Measurements from ENCODE around the gene AMIGO1.

Gene AMIGO1, protein sequence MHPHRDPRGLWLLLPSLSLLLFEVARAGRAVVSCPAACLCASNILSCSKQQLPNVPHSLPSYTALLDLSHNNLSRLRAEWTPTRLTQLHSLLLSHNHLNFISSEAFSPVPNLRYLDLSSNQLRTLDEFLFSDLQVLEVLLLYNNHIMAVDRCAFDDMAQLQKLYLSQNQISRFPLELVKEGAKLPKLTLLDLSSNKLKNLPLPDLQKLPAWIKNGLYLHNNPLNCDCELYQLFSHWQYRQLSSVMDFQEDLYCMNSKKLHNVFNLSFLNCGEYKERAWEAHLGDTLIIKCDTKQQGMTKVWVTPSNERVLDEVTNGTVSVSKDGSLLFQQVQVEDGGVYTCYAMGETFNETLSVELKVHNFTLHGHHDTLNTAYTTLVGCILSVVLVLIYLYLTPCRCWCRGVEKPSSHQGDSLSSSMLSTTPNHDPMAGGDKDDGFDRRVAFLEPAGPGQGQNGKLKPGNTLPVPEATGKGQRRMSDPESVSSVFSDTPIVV

DNA sequence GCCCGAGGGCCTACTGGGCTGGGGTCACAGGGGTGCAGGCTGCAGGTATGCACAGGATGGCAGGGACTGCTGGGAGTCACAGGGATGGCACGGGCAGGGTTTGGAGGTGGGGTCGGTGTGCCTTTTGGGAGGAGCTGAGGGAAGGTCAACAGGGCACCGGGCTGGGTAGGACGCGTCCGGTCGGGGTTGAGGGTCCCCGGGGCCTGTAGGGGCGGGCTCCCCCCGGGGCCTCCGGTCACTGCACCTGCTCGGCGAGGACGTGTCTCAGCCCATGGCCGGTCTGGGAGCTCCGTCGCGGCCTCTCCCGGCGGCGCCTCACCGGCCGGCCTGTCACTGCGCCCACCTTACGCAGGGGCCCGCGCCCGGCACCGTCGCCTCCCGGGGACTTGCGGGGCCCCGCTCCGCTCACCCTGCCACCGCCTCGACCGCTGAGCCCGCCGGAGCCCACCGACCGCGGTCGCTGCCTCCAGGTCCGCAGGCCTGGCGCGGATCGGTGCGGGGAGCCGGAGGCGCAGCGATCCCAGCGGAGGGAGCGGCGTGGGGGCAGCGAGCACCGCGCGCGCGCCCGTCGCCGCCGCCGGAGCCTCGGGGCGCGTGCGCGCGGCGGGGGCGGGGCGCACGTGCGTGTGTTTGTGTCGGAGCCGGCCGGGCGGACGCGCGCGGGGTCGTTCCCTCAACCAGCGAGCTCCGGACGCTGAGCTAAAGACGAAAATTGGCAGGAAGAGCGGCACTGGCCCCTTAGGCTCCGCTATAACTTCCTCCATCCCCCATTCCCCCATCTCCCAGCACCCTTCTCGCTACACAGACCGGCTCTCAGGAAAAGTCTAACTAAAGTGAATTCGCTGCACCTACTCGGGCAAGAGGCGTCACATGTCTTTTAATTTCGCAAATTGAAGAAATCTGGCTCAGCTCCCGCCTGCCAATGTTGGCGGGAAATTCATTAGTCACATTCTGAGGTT, at the start of gene AMIGO1:
Gene AMIGO1, minus strand, starts transcription at position 552 of the 959 bp plus-strand sequence. CDS start 815 bp downstream, outside the sequence.
- Histone ChIP-seq H3K4me2 (ENCODE audit: low read length) (peak within 1 kb of the TSS; percentile 77), H3K9me3 (ENCODE audit: control insufficient read depth, insufficient read depth, low read length) (no peaks in the 10 kb centered on the region), H3F3A (ENCODE audit: control insufficient read depth, insufficient read depth) (no peaks in the 10 kb centered on the region), H3K4me1 (ENCODE audit: control insufficient read depth, low read length) (peaks cover 6% of the 10 kb centered on the region), H3K36me3 (ENCODE audit: control insufficient read depth, low read length) (no peaks in the 10 kb centered on the region), H3K27me3 (ENCODE audit: control insufficient read depth, low read length) (peaks cover 34% of the 10 kb centered on the region), H3K9me2 (replicated peaks; ENCODE audit: control insufficient read depth, low read length) (no peaks in the 10 kb centered on the region), H3K27ac (ENCODE audit: low read depth, low read length) (no peak within 1 kb of the TSS), H3K4me3 (ENCODE audit: low read length) (peak within 1 kb of the TSS; percentile 72), H4K20me1 (ENCODE audit: control insufficient read depth, insufficient read depth, low read depth, low read length) (no peaks in the 10 kb centered on the region), H3K79me2 (ENCODE audit: control insufficient read depth, low read length) (no peaks in the 10 kb centered on the region)
- TF ChIP-seq EZH2phosphoT487 (IDR thresholded peaks at IDR 0.05; ENCODE audit: borderline replicate concordance, low read length) = no peak
- TF ChIP-seq, protein P1, sequence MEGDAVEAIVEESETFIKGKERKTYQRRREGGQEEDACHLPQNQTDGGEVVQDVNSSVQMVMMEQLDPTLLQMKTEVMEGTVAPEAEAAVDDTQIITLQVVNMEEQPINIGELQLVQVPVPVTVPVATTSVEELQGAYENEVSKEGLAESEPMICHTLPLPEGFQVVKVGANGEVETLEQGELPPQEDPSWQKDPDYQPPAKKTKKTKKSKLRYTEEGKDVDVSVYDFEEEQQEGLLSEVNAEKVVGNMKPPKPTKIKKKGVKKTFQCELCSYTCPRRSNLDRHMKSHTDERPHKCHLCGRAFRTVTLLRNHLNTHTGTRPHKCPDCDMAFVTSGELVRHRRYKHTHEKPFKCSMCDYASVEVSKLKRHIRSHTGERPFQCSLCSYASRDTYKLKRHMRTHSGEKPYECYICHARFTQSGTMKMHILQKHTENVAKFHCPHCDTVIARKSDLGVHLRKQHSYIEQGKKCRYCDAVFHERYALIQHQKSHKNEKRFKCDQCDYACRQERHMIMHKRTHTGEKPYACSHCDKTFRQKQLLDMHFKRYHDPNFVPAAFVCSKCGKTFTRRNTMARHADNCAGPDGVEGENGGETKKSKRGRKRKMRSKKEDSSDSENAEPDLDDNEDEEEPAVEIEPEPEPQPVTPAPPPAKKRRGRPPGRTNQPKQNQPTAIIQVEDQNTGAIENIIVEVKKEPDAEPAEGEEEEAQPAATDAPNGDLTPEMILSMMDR (IDR thresholded peaks at IDR 0.05; ENCODE audit: low read depth, low read length, poor library complexity, severe bottlenecking) = no peak

DNA sequence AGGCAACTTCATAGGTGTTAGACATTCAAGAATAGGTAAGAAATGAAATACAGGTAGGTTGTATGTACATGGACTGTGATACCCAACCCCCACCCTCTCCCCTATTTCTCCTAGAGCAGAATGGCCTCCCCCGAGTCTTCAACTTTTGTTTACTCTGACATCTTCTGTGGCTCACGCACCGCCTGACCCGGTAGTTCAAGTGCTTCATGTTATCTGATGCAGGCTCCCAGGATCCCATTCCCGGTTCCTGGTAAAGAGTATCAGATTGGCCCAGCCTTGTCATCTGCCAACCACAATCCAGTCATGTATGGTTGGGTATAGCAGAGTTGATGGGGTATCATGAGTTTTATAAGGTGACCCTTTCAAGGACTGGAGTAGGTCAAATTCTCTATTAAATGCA, 48.0 kb upstream of the AMIGO1 start:
- Histone ChIP-seq H3K27me3 (ENCODE audit: control insufficient read depth, low read length) (no peaks in the 10 kb centered on the region), H3F3A (ENCODE audit: control insufficient read depth, insufficient read depth) (peaks cover 3% of the 10 kb centered on the region; the same call in 1 of the 2 replicates), H3K27ac (ENCODE audit: low read depth, low read length) (no peak overlapping the region), H4K20me1 (ENCODE audit: control insufficient read depth, insufficient read depth, low read depth, low read length) (peaks cover 16% of the 10 kb centered on the region; the same call in 1 of the 2 replicates), H3K9me3 (ENCODE audit: control insufficient read depth, insufficient read depth, low read length) (no peaks in the 10 kb centered on the region), H3K36me3 (ENCODE audit: control insufficient read depth, low read length) (0 out of 2 replicates have a peak, but pooled peaks cover 6% of the 10 kb centered on the region), H3K9me2 (replicated peaks; ENCODE audit: control insufficient read depth, low read length) (no peaks in the 10 kb centered on the region), H3K4me1 (ENCODE audit: control insufficient read depth, low read length) (peaks cover 16% of the 10 kb centered on the region), H3K79me2 (ENCODE audit: control insufficient read depth, low read length) (peaks cover 100% of the 10 kb centered on the region), H3K4me3 (ENCODE audit: low read length) (no peak overlapping the region), H3K4me2 (ENCODE audit: low read length) (no peak overlapping the region)
- TF ChIP-seq, protein P1 (IDR thresholded peaks at IDR 0.05; ENCODE audit: low read depth, low read length, poor library complexity, severe bottlenecking) = no peak
- TF ChIP-seq EZH2phosphoT487 (IDR thresholded peaks at IDR 0.05; ENCODE audit: borderline replicate concordance, low read length) = no peak

DNA sequence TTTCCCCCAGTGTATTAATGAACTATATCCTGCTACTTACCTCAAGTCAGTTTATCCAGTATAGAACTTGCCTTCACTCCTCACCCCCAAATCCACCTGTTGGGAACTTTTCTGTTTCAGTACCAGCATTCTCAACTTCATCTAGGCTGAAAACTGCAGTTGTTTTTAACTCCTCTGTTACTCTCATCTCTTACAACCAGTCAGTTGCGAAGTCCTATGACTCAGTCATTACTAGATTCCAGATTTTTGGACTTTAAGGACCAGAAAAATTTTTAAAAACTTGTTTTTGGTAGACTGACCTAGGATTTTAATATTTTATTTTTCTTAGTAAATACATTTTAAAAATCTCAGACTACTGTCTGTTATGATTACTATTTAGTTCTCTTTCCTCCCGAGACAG, 47.0 kb upstream of the AMIGO1 start:
- peaks cover 100% of the 10 kb centered on the region for H3K79me2 ChIP-seq (ENCODE audit: control insufficient read depth, low read length)

More for the DNA sequence above, 47.0 kb upstream of the AMIGO1 start:
- no peak for TF ChIP-seq EZH2phosphoT487 (IDR thresholded peaks at IDR 0.05; ENCODE audit: borderline replicate concordance, low read length)
- Histone ChIP-seq H3K36me3 (ENCODE audit: control insufficient read depth, low read length) (peaks cover 8% of the 10 kb centered on the region; the same call in 1 of the 2 replicates), H3K4me3 (ENCODE audit: low read length) (no peak overlapping the region), H3K27me3 (ENCODE audit: control insufficient read depth, low read length) (no peaks in the 10 kb centered on the region), H3K27ac (ENCODE audit: low read depth, low read length) (no peak overlapping the region), H3K9me3 (ENCODE audit: control insufficient read depth, insufficient read depth, low read length) (no peaks in the 10 kb centered on the region), H3K4me1 (ENCODE audit: control insufficient read depth, low read length) (peaks cover 16% of the 10 kb centered on the region), H3K9me2 (replicated peaks; ENCODE audit: control insufficient read depth, low read length) (no peaks in the 10 kb centered on the region), H3K4me2 (ENCODE audit: low read length) (no peak overlapping the region), H4K20me1 (ENCODE audit: control insufficient read depth, insufficient read depth, low read depth, low read length) (peaks cover 16% of the 10 kb centered on the region; the same call in 1 of the 2 replicates), H3F3A (ENCODE audit: control insufficient read depth, insufficient read depth) (peaks cover 3% of the 10 kb centered on the region; the same call in 1 of the 2 replicates)

Data from DOHH2 (cell line).